ENCODE data around the gene TIPARP. TPM values are rescaled to one million over a fixed set of nuclear protein-coding genes. Genes with fewer than 3 reads are reported as not detected.

The TIPARP gene
- total RNA-seq, result 18.1 and 29.3 TPM in 2 replicates

DNA sequence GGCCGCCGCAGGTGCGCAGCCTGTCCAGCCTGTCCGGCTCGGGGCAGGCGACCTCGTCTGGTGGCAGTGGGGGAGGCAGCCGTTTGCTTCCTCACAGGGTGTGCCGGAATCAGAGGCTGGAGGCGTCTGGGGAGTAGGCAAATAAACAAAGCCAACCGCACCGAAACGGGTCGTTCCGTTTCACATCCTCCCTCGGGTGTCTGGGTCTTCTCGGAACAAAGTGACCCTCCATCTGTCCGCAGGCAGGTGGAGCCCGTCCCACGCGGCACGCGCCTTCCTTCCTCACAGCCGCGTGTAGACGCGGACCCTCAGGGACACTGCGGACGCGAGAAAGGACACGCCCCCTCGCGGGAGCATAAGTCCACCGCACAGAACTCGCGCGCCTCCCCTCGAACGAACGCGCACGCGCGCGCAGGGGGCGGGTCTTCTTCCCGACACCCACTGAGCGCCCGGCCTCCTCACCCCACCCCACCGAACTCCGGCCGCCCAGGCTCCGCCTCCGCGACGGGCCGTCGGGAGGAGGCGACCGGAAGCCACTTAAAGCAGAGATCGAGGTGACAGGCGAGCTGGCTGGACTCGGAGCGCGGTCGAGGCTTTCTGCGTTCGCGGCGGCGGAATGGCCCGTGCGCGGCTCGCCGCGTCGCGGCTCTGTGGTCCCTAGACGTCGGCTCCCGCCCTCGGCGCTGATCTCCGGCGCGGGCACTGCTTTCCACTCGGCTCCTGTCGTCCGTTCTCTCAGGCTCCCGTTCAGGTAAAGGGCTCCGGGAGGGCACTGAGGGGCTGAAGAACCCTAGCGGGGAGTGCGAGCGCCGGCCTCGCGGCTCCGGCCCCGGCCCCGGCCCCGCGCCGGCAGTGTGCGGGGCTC is at the start of gene TIPARP:
Gene TIPARP, plus strand, starts transcription at position 545 of the 865 bp plus-strand sequence. CDS start 3,108 bp downstream, outside the sequence.

Other genes starting within 250 kb of the TIPARP start
- 115 and 459 TPM in 2 replicates for gene SSR3, start 119.5 kb upstream of the TIPARP start, total RNA-seq
- gene LEKR1, start 151.8 kb downstream of the TIPARP start, total RNA-seq, result 0.25 and 0.49 TPM in 2 replicates